Suppressor macrophage treated with lipopolysaccharide for 4 hours (primary cell): ENCODE measurements around the gene SLC13A5.
"Not testable (repeated sequence)": the region's sequence is repeated elsewhere in the genome, so short reads cannot be mapped to it uniquely, and the experiment has no call there.

Experiments
- DNase-seq: peaks from one replicate; pipeline ENCODE4 v3.0.0-alpha.2; 2020

The SLC13A5 gene

DNA sequence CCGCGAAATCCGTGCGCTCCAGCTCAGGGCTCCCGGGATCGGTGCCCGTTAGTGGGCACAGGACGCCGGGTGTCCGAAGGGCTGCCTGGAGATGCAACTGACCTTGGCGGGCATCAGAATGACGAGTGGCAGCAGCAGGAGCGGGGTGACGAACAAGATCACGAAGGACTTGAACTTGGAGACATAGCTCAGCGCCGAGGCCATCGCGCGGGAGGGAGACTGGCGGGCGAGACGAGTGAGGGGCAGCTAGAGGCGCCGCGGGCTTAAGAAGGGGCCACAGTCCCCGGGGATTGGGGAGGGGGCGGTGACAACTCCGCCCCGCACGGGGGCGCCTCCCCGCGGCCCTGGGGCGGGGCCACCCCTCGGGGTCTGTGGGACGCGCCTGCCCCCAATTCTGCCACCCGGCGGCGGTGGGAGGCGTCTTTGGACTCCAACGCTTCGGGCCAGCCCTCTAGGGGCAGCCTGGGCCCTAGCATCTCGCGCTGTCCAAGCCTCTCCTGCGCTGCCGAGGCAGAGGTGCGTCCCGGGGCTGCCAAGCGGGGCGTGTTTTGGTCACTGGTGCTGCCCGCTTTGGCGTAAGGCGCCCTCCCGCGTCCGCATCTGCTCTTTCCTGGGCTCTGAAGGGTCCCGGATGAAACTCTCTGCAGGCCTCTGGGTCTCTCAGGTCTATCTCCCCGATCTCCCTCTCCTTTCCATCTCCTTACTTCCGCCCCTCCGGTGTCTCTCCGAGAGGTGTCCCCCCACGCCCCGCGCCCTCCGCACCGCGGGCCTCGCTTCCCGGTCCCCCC lies at the start of gene SLC13A5:
TSS of gene SLC13A5 (minus strand) at position 240 of the 788 bp plus-strand sequence. CDS start at position 204, 36 bp downstream.
- DNase-seq, result peak; percentile 46

DNA sequence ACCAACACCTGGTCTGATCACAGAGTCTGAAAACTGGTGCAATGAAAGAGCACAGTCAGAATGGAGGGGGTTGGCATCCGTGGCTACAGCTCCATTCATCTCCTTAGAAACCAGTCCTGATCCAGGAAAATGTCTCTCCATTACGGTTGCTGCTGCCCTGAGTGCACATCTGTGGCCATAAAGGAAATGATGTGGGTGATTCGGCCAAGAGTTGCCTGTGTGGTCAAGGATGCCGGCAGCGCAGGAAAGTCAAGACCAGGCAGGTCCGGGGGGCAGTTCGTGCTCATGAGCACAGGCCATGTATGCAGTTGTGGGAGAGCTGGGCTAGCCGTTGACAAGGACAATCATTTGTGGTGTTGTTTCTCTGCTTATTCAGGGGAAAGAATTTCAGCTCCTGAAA lies 48.6 kb upstream of the SLC13A5 start:
- no peak for DNase-seq

DNA sequence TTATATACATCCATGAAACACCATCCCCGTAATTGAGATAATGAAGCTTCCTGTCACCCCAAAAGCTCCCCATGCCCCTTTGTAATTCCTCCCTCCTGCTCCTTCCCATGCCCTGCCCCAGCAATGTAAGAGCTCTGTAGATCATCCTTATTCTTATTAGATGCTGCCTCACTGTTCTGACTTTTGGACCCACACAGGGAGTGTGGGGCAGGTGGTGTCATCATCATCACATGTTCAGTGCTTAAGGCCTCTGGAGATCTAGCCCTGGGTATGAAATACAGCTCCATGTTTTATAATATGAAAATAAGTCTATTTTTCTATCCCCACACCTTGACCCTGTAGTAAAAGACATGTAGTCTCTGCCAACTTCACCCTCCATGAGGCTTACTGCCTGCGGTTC lies 44.6 kb upstream of the SLC13A5 start:
- DNase-seq, result peak; percentile 21

DNA sequence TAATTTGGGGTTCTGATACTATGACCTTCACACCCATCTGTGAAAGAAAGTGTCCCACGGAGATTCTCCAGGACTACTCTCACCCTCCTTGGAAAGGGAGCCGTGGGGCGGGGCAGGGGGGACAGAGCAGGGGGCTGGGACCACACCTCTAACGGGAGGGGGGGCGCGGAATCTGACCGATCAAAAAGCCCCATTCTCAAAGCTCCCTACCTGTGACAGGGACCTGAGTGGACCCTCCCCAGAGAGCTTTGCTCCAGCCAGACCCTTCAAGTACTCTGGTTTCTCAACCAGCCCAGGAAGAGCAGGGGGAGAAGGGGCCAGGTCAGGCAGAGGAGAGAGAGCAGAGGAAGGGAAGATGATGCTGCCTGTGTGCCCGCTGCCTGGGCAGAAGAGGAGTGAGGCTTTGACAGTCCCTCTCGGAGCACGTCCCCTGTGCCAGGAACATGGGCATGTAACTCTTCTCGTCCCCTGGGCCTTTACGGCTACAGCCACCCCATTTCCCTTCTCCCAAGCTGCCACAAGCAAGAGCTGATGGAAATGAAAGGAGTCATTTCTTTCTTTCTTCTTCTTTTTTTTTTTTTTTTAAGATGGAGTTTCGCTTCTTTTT lies 43.4 kb upstream of the SLC13A5 start:
- DNase-seq, result peak; percentile 48

DNA sequence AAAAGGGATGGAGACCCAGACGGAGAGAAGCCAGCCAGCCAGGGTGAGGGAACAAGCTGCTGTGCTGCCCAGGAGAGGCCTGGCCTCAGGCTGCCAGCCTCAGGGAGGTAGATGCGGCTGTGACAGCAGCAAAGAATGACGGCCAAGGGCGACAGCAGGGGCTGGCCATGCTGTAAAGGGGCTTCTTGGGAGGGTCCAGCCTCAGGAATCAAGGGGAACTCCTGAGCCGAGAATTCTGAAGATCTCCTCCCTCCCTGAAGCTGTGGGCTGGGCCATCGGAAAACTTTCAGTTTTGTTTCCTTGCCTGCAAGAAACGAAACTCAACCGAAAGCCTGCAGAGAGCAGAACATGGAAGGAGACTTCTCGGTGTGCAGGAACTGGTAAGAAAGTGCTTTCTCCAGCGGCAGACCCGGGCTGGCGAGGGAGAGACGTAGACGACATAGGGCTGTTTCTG lies 42.6 kb upstream of the SLC13A5 start, which contains the start of gene XAF1:
TSS of gene XAF1 (plus strand) at position 316 of the 454 bp plus-strand sequence. CDS start at position 349, 33 bp downstream.
- peak; percentile 95 for DNase-seq

DNA sequence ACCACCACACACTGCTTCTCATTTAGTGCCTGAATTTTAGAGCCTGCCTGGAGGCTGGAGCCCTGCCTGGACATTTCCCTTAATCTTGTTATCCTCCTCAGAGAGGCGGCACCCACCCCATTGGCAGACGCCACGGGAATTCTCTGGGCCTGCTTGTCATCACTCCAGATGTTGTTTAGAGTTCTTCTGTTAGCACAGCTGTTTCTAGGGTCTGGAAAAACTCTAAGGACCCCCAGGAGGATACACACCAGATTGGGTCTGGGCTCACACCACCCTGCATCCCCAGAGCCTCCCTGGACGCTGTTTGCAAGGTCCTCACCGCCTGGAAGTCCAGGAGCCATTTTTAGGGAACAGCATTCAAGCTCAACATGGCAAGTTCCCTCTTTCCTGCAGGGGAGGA lies 42.1 kb upstream of the SLC13A5 start:
- DNase-seq, result no peak

DNA sequence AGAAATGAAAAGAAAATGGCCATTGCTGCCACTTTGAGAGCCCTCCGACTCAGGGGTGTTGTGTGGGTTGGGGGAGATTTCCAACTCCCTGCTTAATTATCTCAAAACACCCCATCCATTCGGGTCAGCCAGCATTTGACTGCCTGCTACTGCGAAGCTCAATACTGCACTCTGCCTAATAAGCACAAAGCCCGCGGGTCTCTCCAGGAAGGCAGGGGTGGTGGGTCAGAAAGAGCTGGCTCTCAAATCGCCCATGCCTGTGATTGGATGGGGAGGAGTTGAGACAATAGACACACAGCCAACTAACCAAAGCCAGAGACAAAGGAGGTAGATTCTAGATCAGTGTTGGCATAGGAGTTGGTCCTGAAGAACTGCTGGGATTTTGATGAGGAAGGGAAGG lies 40.4 kb upstream of the SLC13A5 start:
- no peak for DNase-seq

DNA sequence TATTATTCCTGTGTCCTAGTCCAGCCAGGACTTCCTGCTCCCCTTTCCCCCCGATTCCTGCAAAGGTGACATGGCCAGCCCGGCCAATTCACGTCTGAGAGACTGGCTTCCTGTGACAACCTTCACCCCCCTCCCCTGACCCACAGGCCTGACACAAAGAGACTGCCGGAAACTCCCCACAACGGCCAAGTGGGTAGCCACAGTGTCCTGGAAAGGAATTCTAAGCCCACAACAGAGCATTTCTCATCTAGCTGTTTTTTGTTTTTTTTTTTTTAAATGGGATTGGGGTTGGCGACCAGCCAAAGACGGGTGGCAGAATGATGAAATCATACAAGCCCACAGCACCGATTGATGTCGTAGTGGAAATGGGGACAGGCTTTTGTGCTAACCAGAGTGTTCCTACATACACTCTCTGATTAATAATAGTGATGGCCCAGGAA lies 39.9 kb upstream of the SLC13A5 start:
- DNase-seq, result peak; percentile 62

DNA sequence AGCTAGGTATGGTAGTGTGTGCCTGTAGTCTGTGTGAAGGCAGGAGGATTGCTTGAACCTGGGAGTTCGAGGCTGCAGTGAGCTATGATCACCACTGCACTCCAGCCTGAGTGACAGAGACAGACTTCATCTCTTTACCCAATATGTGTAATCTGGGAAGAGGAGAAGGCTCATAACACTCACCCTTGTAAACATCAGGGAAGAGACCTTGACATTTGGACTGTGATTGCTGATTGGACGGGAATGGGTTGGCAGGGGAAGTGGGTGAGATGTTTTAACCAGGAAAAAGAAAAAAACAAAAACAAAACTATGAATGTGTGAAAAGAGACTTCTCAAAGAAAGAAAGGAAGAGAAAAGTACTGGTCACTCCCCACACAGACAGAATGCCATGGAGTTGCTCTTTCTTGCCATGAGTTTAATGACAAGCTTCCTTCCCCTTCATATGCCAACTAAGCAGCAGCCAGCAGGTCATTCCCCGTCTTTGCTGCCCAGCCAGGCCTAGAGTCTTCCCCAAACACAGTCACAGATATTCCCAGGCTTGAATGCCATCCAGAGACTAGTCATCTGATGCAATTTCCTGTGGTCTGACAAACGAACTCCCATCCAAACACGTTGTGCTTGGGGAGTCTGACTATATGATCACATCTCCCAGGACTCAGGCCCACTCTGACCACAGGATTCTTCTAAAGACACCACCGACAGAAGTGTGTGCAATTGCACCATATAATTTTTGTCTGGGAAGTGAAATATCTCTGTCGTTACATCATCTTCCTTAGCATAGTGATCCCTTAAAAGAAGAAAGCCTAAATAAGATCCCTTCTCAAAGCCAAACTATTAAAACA lies 39.1 kb upstream of the SLC13A5 start:
- DNase-seq, result peak; percentile 97

DNA sequence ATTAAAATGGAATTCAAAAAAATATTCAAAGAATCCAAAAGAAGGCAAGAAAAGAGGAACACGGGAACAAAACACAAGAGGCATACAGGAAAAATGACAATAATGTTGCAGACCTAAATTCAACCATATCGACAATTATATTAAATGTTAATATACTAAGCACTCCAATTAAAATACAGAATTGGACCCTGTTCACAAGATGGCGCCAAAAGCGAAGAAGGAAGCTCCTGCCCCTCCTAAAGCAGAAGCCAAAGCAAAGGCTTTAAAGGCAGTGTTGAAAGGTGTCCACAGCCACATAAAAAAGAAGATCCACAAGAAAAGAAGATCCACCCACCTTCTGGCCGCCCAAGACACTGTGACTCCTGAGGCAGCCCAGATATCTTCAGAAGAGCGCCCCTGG lies 36.4 kb upstream of the SLC13A5 start:
- peak; percentile 31 for DNase-seq

DNA sequence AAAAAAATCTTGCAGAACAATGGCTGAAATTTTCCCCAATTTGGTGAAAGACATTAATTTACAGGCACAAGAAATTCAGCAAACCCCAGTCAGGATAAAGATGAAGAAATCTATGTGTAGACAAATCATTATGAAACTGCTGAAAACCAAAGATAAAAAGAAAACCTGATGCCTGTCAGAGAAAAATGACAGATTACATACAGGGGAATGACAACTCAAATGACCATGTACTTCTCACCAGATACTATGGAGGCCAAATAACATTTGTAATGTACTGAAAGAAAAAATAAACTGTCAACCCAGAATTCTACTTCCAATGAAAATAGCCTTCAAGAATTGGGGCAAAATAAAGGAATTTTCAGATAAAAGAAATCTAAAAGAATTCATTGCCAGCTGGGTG lies 35.4 kb upstream of the SLC13A5 start:
- no peak for DNase-seq

DNA sequence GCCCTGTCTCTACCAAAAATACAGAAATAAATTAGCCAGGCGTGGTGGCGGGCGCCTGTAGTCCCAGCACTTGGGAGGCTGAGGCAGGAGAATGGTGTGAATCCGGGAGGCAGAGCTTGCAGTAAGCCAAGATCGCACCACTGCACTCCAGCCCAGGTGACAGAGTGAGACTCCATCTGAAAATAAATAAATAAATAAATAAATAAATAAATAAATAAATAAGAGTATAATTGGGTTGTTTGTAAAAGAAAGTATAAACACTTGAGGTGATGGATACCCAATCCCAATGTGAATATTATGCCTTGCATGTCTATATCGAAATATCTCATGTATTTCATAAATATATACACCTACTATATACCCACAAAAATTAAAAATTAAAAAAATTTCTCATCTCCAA lies 33.5 kb upstream of the SLC13A5 start:
- not testable (repeated sequence) for DNase-seq

DNA sequence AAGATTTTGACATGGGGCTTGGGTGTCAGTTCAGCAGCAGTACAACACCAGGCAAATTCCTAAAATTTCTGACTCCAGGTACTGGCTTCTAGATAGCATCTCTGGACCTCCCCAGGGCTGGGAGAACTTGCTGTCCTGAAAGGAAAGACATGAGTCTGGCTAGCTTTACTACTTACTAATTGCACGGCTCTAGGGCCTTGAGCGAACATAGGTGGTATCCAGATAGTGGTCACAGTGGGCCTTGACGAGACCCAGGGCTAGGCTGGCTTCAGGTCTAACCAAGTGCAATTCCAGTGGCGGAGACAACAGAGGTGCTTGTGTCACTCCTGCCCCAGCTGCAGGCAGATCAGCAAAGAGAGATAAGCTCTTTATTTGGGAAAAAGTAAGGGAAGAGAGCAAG lies 16.4 kb upstream of the SLC13A5 start:
- no peak for DNase-seq

DNA sequence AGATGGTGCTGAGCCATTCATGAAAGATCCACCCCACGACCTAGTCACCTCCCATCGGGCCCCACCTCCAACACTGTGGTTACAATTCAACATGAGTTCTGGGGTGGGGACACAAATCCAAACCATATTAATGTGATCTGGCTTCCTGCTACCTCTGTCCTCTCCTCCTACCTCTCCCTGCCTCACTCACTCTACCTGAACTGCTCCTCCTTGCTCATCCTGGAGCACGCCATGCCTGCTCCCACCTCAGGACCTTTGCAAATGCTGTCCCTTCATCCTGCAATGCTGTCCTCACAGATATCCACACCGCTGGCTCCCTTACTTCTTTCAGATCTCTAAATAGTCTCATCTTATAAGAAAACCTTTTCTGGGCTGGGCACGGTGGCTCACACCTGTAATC lies 10.8 kb upstream of the SLC13A5 start:
- DNase-seq, result no peak

DNA sequence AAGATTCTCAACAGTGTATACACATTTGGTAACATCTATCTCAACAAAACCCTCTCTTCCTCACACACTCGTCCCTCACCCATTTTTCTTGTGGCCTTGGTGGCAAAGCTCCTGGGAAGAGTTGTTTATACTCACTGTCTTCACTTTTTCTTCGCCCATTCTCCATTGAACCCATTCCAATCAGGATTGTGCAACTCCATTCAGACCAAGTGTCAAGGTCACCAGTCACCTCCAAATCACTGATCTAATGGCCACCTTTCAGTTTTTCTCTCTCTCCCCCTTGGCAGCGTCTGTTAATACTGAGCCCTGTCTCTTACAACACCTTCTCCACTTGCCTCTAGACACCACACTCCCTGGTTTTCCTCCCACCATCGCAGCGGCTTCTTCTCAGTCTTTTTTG lies 8.6 kb upstream of the SLC13A5 start:
- no peak for DNase-seq

DNA sequence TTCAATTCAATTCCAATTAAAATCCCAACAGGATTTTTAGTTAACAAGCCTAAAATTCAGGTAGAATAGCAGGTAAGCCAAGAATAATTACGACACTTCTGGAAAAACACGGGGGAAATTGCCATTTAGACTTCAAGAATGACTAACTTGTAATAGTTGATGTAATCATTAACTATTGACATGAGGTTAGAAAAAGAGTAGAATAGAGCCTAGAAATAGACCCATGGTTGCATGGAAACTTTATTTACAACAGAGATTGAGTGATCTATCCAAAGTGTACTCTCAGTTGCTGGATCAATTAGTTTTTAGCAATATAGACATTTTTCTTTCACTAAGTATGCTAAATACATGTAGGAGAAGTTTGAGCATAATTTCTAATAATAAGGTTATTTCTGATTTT lies 3.6 kb upstream of the SLC13A5 start:
- DNase-seq, result no peak

DNA sequence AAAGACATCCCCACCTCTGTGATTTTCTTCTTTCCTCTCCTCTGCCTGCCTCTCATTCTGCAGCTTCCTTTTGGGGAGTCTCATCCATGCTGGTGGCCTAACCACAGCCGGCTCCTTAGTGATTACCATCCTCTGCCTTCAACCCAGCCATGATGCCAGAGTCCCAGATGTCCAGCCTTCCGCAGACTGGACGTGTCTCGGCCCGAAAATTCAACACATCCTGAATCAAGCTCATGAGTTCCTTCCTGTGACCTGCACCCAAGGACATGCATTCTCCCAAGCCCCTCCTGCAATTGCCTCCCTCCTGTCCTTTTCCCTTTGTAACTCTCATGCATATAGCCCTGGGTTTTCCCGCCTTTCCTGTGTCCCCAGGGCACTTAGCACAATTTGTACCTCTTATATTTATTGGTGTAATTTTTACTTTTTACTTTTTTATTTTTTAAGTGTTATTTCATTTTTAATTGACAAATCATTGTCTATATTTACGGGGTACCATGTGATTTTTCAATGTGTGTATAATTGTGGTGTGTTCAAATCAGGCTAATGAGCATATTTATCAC lies 1.2 kb upstream of the SLC13A5 start:
- no peak for DNase-seq

DNA sequence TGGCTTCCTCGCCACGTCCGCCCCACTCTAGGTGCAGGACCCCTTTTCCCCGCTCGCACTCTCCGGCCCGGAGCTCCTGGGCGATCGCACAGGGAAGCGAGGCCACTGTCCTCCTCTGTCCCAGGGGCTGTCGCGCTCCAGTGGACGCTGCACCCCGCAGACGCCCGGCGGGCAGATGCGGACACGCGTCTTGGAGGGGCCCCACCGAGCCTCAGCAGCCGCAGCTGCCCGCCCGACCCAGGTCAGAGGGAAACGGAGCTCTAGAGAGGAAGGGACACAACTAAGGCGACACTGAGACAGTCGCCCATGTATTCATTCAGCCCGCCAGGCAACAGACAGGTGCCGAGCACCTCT lies 726 bp upstream of the SLC13A5 start:
- DNase-seq, result no peak

DNA sequence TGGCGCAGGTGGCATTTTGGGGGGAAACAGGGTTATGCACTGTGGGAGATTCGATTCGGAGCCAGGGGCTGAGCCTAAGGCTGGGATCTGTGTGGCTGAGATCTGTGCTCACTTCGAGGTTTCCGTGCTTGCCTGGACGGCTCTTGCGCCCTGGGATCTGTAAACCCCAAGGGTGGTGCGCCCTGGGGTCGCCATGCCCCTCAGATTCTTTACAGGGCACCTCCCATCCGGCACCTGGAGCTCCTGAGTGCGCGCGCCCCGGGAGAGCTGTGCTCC lies 377 bp downstream of the SLC13A5 start:
- DNase-seq, result no peak

DNA sequence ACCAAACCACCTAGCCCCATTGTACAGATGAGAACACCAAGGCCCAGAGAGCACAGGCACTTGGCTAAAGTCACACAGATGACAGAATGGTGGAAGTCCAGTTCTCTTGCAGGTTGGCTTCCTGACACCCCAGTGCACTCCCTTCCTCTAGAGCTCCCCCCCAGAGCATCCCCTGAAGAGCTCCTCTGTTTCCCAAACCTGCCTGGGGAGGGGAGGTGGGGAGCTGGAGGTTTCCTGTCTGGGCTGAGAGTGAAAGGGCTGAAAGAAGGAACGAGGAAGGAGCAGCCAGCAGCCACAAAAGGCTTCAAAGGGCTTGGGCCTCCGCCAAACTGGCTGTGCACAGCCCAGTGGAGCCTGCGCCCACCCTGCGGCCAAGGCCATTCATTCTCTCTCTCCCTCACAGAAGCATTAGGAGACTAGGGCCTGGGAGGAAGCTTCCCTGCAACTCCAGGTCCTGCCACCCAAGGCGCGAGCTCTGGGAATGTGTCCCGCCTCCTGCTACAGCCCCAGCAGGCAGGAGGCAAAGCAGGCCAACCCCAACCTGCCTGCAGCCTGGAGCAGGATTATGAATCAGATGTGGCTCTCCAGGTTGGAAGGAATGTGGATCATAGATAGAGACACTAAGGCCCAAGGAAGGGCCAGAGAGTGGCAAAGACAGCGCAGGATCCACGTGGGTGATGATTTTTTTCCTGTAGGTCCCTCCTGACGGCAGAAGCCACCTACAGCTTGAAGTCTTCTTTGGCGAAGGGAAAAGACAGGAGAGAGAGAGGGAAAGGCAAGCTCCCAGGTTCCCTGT lies 913 bp downstream of the SLC13A5 start:
- no peak for DNase-seq

DNA sequence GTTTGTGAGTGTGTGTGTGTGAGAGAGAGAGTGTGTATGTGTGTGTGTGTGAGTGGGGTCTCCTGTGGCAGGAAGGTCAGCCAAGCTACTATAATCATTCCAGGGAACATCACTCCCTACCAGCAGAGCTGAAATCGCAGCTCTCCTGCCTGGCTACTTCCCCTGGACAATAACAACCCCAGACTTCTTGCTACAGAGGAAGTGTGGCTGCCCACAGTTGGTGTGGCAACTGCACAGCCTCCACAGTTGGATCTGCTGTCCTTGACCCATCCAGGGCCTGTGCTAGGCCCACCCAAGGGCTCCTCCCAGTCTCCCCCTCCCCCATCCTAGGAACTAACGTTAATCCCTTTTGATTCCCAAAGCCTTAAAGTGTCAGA lies 1.5 kb downstream of the SLC13A5 start:
- DNase-seq, result peak; percentile 53

DNA sequence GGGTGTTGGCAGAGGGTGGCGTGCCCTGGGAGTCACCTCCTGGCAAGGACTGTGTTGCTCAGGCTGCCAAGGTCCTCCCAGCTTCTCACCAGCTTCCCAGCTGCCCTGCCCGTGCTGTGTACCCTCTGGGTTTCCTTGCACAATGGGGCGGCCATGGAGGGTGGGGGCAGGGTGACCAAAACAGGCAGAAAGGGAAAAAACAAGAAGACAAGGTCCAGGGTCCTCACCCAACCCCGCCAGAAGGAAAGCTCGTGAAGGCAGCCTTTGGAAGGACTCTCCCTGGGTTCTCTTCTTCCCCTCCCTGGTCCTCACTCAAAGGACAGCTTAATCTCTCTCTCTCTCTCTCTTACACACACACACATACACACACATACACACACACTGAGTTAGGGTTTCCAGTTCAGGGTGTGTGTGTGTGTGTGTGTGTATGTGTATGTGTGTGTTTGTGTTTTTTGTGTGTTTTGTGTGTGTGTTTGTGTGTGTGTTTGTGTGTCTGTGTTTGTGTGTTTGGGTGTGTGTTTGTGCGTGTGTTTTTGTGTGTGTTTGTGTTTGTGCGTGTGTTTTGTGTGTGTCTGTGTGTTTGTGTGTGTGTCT lies 2.0 kb downstream of the SLC13A5 start:
- DNase-seq, result no peak
